Measurements from ENCODE around the gene RNF19B.

RNF19B gene

DNA sequence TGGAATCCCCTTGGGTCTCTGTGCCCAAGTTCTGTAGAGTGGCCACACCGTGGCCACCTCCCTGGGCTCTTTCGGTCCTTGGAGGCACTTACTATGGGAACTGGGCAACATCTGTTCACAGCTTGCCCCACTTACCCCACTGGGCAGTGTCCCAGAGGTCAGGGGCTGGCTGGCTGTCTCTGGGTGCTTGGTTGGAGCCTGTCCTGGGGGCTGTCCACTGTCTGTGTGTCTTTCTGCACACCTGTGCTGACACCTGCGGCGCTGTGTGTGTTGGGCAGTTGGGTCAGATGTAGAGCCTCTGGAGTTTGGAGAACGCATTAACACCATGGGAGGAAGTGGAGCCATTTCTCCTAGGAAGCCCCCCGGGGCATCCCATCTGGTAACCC is 62.1 kb downstream of the RNF19B start:
- TF ChIP-seq, protein P1, sequence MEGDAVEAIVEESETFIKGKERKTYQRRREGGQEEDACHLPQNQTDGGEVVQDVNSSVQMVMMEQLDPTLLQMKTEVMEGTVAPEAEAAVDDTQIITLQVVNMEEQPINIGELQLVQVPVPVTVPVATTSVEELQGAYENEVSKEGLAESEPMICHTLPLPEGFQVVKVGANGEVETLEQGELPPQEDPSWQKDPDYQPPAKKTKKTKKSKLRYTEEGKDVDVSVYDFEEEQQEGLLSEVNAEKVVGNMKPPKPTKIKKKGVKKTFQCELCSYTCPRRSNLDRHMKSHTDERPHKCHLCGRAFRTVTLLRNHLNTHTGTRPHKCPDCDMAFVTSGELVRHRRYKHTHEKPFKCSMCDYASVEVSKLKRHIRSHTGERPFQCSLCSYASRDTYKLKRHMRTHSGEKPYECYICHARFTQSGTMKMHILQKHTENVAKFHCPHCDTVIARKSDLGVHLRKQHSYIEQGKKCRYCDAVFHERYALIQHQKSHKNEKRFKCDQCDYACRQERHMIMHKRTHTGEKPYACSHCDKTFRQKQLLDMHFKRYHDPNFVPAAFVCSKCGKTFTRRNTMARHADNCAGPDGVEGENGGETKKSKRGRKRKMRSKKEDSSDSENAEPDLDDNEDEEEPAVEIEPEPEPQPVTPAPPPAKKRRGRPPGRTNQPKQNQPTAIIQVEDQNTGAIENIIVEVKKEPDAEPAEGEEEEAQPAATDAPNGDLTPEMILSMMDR (conservative IDR thresholded peaks at IDR 0.05; ENCODE audit: low read depth, low read length): no peak
- DNase-seq (ENCODE audit: low read depth): no peak
- no peak overlapping the region for H3K4me3 ChIP-seq (ENCODE audit: low read length)

DNA sequence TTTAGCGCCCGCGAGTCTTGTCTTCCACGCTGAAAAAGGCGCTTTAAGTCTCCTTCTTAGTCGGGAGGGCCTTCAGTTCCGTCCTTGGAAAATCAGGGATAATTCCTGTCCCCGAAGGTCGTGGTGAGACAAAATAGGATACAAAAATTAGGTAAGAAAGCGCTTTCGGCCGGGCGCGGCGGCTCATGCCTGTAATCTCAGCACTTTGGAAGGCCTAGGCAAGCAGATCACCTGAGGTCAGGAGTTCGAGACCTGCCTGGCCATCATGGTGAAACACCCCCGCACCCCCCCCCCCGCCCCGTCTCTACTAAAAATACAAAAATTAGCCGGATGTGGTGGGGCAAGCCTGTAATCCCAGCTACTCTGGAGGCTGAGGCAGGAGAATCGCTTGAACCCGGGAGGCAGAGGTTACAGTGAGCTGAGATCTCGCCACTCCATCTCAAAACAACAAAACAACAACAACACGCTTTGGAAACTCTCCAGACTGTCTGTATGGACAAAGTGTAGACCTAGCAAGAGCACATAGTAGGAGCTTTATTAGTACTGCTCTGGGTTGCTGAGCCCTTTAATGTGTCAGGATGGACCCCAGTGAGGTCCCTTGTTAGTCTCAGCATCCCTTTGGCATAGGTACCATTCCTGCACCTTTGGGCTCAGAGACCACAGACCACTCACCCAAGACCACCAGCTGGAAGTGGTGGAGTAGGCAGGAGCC is 62.6 kb downstream of the RNF19B start:
- DNase-seq (ENCODE audit: low read depth): no peak
- TF ChIP-seq, protein P1 (conservative IDR thresholded peaks at IDR 0.05; ENCODE audit: low read depth, low read length): no peak
- H3K4me3 ChIP-seq (ENCODE audit: low read length): peak overlapping the region; percentile 52

DNA sequence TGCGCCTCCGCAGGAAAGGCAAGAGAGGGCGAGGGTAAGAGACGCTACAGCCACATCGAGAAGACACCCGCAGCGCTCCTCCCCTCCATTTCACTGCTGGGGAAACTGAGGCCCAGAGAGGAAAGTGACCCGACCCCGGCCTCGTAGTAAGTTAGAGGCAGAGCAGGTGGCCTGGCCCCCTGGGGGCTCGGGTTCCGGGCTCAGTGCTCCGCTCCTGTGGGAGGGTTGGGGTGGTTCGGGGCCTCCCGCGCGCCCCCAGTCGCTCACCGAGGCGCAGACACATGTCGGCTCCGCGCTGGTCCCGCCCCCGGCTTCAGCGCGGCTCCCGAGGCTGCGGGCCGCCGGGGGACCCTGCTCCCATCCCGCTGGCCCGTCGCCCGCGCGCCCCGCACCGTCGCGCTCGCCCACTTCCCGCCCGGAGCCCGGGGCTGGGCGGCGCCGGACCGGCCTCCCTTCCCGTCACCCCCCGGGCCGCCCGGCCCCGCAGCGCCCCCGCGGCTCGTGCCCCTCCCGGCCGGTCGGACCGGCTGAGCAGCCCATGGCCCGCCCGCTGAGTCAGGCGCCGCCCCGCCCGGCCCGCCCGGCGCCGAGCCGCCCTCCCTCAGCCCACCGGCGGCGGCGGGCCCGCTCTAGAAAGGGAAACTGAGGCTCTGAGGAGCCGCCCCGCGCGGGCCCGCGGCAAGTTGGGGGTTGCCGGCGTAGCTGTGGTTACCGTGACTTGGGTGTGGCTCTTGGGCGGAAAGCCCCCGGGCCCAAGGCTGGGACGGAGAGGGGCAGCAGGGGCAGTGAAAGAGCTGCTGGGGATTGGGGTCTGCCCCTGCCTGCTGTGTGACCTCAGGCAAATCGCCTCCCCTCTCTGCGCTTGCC is 63.4 kb downstream of the RNF19B start, which contains the start of gene TMEM54:
TSS of gene TMEM54 (minus strand) at position 434 of the 867 bp plus-strand sequence. CDS start at position 283, 151 bp downstream.
- no peak for DNase-seq (ENCODE audit: low read depth)
- peak within 1 kb of the TSS; percentile 52 for H3K4me3 ChIP-seq (ENCODE audit: low read length)
- TF ChIP-seq, protein P1 (conservative IDR thresholded peaks at IDR 0.05; ENCODE audit: low read depth, low read length): no peak

DNA sequence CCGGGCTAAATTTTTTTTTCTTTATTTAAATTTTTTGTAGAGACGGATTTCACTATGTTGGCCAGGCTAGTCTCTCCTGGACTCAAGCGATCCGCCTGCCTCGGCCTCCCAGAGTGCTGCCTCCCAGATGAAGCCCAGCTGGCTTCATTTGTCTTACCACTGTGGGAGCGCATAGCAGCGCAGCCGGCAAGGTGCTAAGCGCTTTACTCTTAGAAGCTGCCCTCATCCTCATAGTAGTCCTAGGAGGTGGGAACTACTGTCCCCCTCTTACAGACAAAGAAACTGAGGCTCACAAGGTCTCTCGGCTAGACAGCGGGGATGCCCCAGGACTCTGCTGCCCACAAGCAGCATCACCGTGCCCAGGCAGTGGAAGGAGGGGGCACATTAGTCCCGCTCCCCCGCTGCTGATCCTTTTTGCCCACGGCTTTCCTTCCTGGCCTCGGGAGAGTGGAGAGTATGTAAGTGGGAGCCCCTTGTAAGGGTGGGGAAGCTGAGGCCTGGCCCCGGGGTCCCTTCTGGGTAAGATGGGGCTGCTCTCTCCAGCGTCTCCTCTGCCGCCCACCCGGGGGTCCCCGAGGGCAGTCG is 64.1 kb downstream of the RNF19B start:
- peak overlapping the region; percentile 51 for H3K4me3 ChIP-seq (ENCODE audit: low read length)
- DNase-seq (ENCODE audit: low read depth): no peak
- TF ChIP-seq, protein P1 (conservative IDR thresholded peaks at IDR 0.05; ENCODE audit: low read depth, low read length): no peak

DNA sequence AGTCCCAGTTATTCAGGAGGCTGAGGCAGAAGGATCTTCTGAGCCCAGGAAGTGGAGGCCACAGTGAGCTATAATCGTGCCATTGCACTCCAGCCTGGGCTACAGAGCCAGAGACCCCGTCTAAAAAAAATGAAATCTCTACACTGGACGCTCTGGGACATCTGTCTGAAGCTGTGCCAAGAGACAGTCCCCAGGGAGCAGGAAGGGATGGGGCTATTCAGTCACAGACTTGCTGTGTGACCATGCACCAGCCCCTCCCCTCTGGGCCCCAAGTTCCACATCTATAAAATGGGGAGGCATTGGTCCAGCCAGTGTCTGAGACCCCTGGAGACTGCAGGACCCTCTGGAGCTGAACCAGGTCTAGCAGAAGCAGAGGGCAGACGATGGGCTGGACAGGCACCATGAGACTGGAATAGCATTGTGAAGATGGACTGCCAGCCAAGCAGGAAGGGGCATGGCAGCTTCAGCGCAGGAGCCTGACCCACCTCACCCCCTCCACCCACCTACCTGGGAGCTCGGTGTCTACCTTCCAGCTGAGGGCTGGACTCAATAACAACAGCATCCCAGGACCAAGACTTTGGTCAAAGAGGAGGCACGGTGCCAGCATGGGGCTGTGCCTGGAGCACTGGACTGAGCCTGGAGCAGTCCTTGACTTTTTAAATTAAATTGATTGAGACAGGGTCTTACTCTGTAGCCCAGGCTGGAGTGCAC is 64.9 kb downstream of the RNF19B start:
- TF ChIP-seq, protein P1 (conservative IDR thresholded peaks at IDR 0.05; ENCODE audit: low read depth, low read length): no peak
- DNase-seq (ENCODE audit: low read depth): no peak
- H3K4me3 ChIP-seq (ENCODE audit: low read length): no peak overlapping the region

DNA sequence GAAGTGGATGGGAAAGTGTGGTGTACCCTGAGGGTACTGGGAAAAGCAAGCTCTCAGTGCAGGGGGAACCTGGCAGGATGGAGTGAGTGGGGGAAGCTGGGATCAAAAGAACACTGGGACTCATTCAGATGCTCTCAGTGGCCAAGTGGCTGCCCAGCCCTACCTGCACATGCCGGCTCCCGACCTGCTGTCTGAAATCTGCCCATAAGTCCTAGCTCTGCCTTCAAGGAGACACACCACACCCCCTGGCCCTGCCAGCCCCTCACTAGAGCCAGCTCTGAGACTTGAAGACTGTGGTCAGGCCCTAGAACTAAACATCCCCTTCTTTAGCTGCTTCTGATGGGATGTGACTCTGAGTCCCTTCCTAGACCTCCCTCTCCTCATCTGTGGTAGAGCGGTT is 65.7 kb downstream of the RNF19B start:
- TF ChIP-seq, protein P1 (conservative IDR thresholded peaks at IDR 0.05; ENCODE audit: low read depth, low read length): no peak
- no peak for DNase-seq (ENCODE audit: low read depth)
- H3K4me3 ChIP-seq (ENCODE audit: low read length): no peak overlapping the region
